WERI-Rb-1 (cell line): ENCODE results near the gene PCDH1.
"Not testable (repeated sequence)": the region's sequence is repeated elsewhere in the genome, so short reads cannot be mapped to it uniquely, and the experiment has no call there.

Experiments
- DNase-seq: peaks from one replicate; pipeline ENCODE4 v3.0.0-alpha.2; 2020
- H3K27ac ChIP-seq: fragments of 250-450 bp; sonication (Bioruptor Pico); 2 replicates; pipeline ENCODE4 v1.5.1; 2020; ENCODE audit warnings: mild to moderate bottlenecking, moderate library complexity
- H3K27me3 ChIP-seq: fragments of 250-450 bp; sonication (Bioruptor Pico); 2 replicates; pipeline ENCODE4 v1.5.1; 2021; ENCODE audit warnings: mild to moderate bottlenecking, low read depth, moderate library complexity; ENCODE audit not compliant: insufficient read depth, severe bottlenecking
- H3K36me3 ChIP-seq: fragments of 250-450 bp; sonication (Bioruptor Pico); 2 replicates; pipeline ENCODE4 v1.5.1; 2020; ENCODE audit warnings: mild to moderate bottlenecking, moderate library complexity
- H3K4me3 ChIP-seq: 2 replicates; pipeline ENCODE4 v1.5.1; 2011; ENCODE audit warnings: low read depth, mild to moderate bottlenecking, control low read depth, low read length
- H3K9me3 ChIP-seq: fragments of 250-450 bp; sonication (Bioruptor Pico); 2 replicates; pipeline ENCODE4 v1.5.1; 2021; ENCODE audit warnings: mild to moderate bottlenecking, moderate library complexity; ENCODE audit not compliant: severe bottlenecking
- TF ChIP-seq, protein P1 (sequence below): IDR thresholded peaks from 2 replicates; pipeline ENCODE4 v1.5.1; 2011; ENCODE audit warnings: low read depth, mild to moderate bottlenecking, control low read depth, inconsistent platforms, low read length

PCDH1 gene

DNA sequence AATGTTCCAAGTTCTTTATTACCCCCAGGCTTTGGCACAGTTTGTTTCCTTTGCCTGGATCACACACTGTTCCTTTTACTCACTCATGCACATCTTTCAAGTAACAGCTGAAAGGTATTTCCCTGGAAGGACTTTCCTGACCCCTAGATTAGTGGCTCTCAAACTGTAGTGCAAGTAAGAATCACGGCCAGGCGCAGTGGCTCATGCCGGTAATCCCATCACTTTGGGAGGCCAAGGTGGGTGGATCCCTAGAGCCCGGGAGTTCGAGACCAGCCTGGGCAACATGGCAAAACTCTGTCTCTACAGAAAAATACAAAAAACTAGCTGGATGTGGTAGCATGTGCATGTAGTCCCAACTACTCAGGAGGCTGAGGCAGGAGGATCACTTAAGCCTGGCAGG lies 26.3 kb upstream of the PCDH1 start:
- Histone ChIP-seq H3K27me3 (no peaks in the 10 kb centered on the region), H3K4me3 (no peak overlapping the region), H3K27ac (no peak overlapping the region), H3K36me3 (no peaks in the 10 kb centered on the region), H3K9me3 (no peaks in the 10 kb centered on the region)
- DNase-seq, result peak; percentile 25
- TF ChIP-seq, protein P1, sequence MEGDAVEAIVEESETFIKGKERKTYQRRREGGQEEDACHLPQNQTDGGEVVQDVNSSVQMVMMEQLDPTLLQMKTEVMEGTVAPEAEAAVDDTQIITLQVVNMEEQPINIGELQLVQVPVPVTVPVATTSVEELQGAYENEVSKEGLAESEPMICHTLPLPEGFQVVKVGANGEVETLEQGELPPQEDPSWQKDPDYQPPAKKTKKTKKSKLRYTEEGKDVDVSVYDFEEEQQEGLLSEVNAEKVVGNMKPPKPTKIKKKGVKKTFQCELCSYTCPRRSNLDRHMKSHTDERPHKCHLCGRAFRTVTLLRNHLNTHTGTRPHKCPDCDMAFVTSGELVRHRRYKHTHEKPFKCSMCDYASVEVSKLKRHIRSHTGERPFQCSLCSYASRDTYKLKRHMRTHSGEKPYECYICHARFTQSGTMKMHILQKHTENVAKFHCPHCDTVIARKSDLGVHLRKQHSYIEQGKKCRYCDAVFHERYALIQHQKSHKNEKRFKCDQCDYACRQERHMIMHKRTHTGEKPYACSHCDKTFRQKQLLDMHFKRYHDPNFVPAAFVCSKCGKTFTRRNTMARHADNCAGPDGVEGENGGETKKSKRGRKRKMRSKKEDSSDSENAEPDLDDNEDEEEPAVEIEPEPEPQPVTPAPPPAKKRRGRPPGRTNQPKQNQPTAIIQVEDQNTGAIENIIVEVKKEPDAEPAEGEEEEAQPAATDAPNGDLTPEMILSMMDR, result no peak

DNA sequence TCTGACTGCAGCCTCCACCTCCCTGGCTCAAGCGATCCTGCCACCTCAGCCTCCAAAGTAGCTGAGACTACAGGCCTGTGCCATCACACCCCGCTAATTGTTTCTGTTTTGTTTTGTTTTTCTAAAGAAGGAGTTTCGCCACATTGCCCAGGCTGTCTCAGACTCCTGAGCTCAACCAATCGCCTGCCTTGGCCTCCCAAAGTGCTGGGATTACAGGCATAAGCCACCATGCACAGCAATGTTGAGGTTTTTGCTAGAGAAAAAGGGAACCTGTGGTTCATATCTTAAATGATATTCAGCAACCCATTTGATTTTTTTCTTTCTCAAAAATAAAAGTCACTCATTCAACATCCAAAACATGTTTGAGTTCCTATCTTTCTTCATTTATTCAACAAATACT lies 25.1 kb upstream of the PCDH1 start:
- Histone ChIP-seq H3K27me3 (no peaks in the 10 kb centered on the region), H3K36me3 (no peaks in the 10 kb centered on the region), H3K4me3 (no peak overlapping the region), H3K9me3 (no peaks in the 10 kb centered on the region), H3K27ac (no peak overlapping the region)
- TF ChIP-seq, protein P1, result no peak
- no peak for DNase-seq

DNA sequence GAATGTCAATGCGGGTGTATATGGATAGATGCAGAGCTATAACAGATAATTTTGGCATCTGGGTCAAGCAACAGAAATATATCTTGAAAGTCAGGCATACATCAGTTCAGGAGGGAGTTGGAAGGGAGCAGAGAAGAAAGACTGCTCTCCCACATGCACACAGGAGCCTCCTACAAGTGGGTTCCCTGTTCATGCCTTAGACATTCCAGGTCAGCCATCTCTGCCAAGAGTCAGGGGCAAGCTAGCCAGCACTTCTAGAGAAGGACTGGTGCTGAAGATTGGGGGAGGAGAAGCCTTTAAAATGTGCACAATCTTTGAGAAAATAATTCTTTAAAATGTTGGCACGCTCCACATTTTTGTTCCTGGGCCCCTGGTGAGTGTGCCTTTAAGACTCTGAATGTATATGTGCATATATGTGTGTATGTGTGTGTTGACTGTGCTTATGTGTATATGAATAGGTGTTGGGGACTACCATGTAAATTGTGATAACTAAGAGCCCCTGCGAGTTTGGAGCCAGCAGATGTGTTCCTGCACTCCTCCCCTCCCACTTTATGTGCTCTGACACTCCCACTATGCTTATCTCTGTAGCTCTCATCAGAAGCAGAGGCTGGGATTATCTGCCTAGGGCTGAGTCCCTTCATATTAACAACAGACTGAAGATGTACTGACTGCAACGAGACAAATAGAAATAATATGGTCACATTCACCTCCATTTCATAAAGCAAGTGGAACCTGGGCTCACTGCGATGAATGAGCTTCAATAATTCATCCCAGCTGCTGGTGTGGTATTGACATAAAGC lies 24.0 kb upstream of the PCDH1 start:
- H3K27me3 ChIP-seq, result no peaks in the 10 kb centered on the region
- no peaks in the 10 kb centered on the region for H3K36me3 ChIP-seq
- peak; percentile 45 for DNase-seq
- peak overlapping the region; percentile 26 for H3K27ac ChIP-seq
- H3K9me3 ChIP-seq, result no peaks in the 10 kb centered on the region
- TF ChIP-seq, protein P1, result no peak
- no peak overlapping the region for H3K4me3 ChIP-seq

DNA sequence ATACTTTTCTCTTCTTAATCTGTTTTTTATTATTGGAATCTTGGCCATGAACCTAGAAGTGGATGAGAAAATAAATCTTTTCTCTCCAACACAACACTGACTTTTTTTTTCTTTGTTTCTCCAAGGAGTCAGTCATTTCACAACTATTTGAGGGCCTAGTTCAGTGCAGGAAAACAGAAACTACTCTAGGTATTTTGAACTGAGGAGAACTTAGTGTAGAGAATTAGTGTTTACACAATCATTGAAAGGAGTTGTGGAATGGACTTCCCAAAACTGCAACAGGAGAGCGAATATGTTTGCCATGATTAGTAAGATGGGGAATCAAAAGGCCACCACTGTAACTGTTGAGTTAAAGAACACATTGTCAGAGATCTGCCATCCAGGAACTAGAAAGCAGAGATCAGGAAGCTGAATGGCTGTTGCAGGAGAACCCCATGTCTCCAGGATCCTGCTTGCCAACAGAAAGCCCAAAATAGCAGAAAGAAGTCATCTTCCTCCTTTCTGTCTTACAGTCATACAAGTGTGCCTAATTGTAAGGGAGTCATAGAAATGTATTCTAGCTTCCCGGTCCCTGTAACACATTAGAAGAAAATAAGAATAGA lies 20.3 kb upstream of the PCDH1 start:
- no peak for DNase-seq
- no peaks in the 10 kb centered on the region for H3K27me3 ChIP-seq
- no peaks in the 10 kb centered on the region for H3K9me3 ChIP-seq
- TF ChIP-seq, protein P1, result no peak
- no peak overlapping the region for H3K4me3 ChIP-seq
- no peak overlapping the region for H3K27ac ChIP-seq
- H3K36me3 ChIP-seq, result no peaks in the 10 kb centered on the region

DNA sequence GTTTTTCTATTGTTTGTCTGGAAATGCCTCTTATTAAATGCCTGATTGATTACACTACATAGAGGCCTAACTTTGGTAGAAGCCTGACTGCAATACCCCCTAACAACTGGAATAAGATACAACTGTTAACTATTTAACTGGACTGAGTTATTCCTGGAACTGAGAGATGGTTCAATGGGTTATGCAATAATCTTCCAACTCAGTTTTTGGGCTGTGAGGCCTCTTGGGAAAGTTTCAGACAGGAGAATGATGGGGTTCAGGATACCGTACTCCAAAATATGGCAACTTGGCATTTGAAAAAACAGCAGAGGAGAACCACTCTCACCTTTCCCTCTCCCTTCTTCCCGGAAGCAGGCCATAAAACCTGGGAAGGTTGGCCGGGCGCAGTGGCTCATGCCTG lies 19.2 kb upstream of the PCDH1 start:
- Histone ChIP-seq H3K4me3 (no peak overlapping the region), H3K9me3 (no peaks in the 10 kb centered on the region)
- TF ChIP-seq, protein P1, result no peak

DNA sequence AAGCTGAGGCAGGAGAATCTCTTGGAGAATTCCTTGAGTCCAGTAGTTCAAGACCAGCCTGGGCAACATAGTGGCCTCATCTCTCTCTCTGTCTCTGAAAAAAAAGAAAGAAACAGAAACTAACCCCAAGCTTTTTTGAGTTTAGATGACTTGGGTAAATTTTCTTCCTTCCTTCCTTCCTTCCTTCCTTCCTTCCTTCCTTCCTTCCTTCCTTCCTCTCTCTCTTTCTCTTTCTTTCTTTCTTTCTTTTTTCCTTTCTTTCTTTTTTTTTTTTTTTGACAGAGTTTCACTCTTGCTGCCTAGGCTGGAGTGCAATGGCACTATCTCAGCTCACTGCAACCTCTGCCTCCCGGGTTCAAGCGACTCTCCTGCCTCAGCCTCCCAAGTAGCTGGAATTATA lies 12.2 kb upstream of the PCDH1 start:
- not testable (repeated sequence) for H3K4me3 ChIP-seq, DNase-seq, H3K36me3 ChIP-seq, H3K27me3 ChIP-seq, H3K27ac ChIP-seq, H3K9me3 ChIP-seq

More for the DNA sequence above, 19.2 kb upstream of the PCDH1 start:
- Histone ChIP-seq H3K36me3 (no peaks in the 10 kb centered on the region), H3K27ac (no peak overlapping the region), H3K27me3 (no peaks in the 10 kb centered on the region)
- no peak for DNase-seq
